ENCODE measurements around the gene DNMT3B. TPM values are rescaled to one million over a fixed set of nuclear protein-coding genes. Genes with fewer than 3 reads are reported as not detected.
A peak's percentile ranks its signal among the peaks of the same experiment; 100 is the strongest.

The DNMT3B gene
- polyA plus RNA-seq, 1 donor (not counting 4 experiments of a cell fraction or from before 2014, with no cell fraction given), result 1.1 TPM

- peak overlapping the region; percentile 72 for H2AFZ ChIP-seq (ENCODE audit: control insufficient read depth, low read length)
- H4K20me1 ChIP-seq (ENCODE audit: control insufficient read depth, extremely low read depth, insufficient read depth, low read length), result no peaks in the 10 kb centered on the region
- peak overlapping the region; percentile 84 for H3K4me2 ChIP-seq (ENCODE audit: control insufficient read depth, extremely low read depth, insufficient read depth, low read depth, low read length)
- no peak for DNase-seq (ENCODE audit: low read depth, low spot score)
- no peaks in the 10 kb centered on the region for H3K27me3 ChIP-seq (ENCODE audit: control insufficient read depth, extremely low read depth, insufficient read depth, low read length)
- H3K4me3 ChIP-seq (ENCODE audit: control insufficient read depth in 2 of 3, extremely low read depth in 1 of 3, insufficient read depth in 2 of 3, low read depth in 1 of 3, low read length in 3 of 3), result peak overlapping the region; percentile 43 to 70 (median 70)
- TF ChIP-seq EZH2 (IDR thresholded peaks at IDR 0.05; ENCODE audit: low read length) (no peak), CTCF (optimal IDR thresholded peaks at IDR 0.05 in 1 of 3, IDR thresholded peaks at IDR 0.05 in 1 of 3, conservative IDR thresholded peaks at IDR 0.05 in 1 of 3; ENCODE audit: extremely low read depth in 1 of 3, insufficient read depth in 2 of 3, low read length in 3 of 3) (no peak)
- H3K4me1 ChIP-seq (ENCODE audit: control insufficient read depth, extremely low read depth, insufficient read depth, low read length), result peaks cover 3% of the 10 kb centered on the region
- H3K79me2 ChIP-seq (ENCODE audit: control insufficient read depth, insufficient read depth, low read length), result no peaks in the 10 kb centered on the region
- H3K9ac ChIP-seq (ENCODE audit: control insufficient read depth, extremely low read depth, insufficient read depth, low read length), result peak overlapping the region; percentile 61
- no peaks in the 10 kb centered on the region for H3K9me1 ChIP-seq (ENCODE audit: control insufficient read depth, extremely low read depth, insufficient read depth, low read length)
- dilution Hi-C loops (cut with MboI; ENCODE audit: extremely low pct_ligation_motif_present, low sequenced_read_pairs), result no loop called here
- no peaks in the 10 kb centered on the region for H3K36me3 ChIP-seq (ENCODE audit: control insufficient read depth in 2 of 2, extremely low read depth in 1 of 2, insufficient read depth in 2 of 2, low read length in 2 of 2)
- no peaks in the 10 kb centered on the region for H3K9me3 ChIP-seq (ENCODE audit: control insufficient read depth, low read depth, low read length)
- H3K27ac ChIP-seq (ENCODE audit: control insufficient read depth, insufficient read depth, low read length), result no peak overlapping the region
- no peak for FAIRE-seq
These were observed 593 bp downstream of the DNMT3B start for GRCh38 chr20:32762754-32763201.

GRCh38 chr20:32763202-32764004, 1.2 kb downstream of the DNMT3B start:
- H3K27ac ChIP-seq (ENCODE audit: control insufficient read depth, insufficient read depth, low read length), result no peak overlapping the region
- H3K9me3 ChIP-seq (ENCODE audit: control insufficient read depth, low read depth, low read length), result no peaks in the 10 kb centered on the region
- no peaks in the 10 kb centered on the region for H4K20me1 ChIP-seq (ENCODE audit: control insufficient read depth, extremely low read depth, insufficient read depth, low read length)
- no peak for FAIRE-seq
- no peaks in the 10 kb centered on the region for H3K79me2 ChIP-seq (ENCODE audit: control insufficient read depth, insufficient read depth, low read length)
- no peaks in the 10 kb centered on the region for H3K36me3 ChIP-seq (ENCODE audit: control insufficient read depth in 2 of 2, extremely low read depth in 1 of 2, insufficient read depth in 2 of 2, low read length in 2 of 2)
- no peaks in the 10 kb centered on the region for H3K27me3 ChIP-seq (ENCODE audit: control insufficient read depth, extremely low read depth, insufficient read depth, low read length)
- H2AFZ ChIP-seq (ENCODE audit: control insufficient read depth, low read length), result peak overlapping the region; percentile 72
- peaks cover 3% of the 10 kb centered on the region for H3K4me1 ChIP-seq (ENCODE audit: control insufficient read depth, extremely low read depth, insufficient read depth, low read length)
- peak overlapping the region; percentile 61 for H3K9ac ChIP-seq (ENCODE audit: control insufficient read depth, extremely low read depth, insufficient read depth, low read length)
- TF ChIP-seq CTCF (optimal IDR thresholded peaks at IDR 0.05 in 1 of 3, IDR thresholded peaks at IDR 0.05 in 1 of 3, conservative IDR thresholded peaks at IDR 0.05 in 1 of 3; ENCODE audit: extremely low read depth in 1 of 3, insufficient read depth in 2 of 3, low read length in 3 of 3) (no peak), EZH2 (IDR thresholded peaks at IDR 0.05; ENCODE audit: low read length) (no peak)
- no peak for DNase-seq (ENCODE audit: low read depth, low spot score)
- H3K9me1 ChIP-seq (ENCODE audit: control insufficient read depth, extremely low read depth, insufficient read depth, low read length), result no peaks in the 10 kb centered on the region
- peak overlapping the region; percentile 43 to 70 (median 70) for H3K4me3 ChIP-seq (ENCODE audit: control insufficient read depth in 2 of 3, extremely low read depth in 1 of 3, insufficient read depth in 2 of 3, low read depth in 1 of 3, low read length in 3 of 3)
- dilution Hi-C loops (cut with MboI; ENCODE audit: extremely low pct_ligation_motif_present, low sequenced_read_pairs), result no loop called here
- peak overlapping the region; percentile 84 for H3K4me2 ChIP-seq (ENCODE audit: control insufficient read depth, extremely low read depth, insufficient read depth, low read depth, low read length)
